Epithelial cell of proximal tubule (primary cell): Measurements from ENCODE around the gene TUBB4A. TPM values are rescaled to one million over a fixed set of nuclear protein-coding genes. Genes with fewer than 3 reads are reported as not detected.

Source experiments
- DNase-seq: peaks from one replicate; pipeline ENCODE4 v3.0.0-alpha.2; 2011; ENCODE audit warnings: low read depth
- H3K4me3 ChIP-seq: 2 replicates; pipeline ENCODE4 v1.5.1; 2011; ENCODE audit warnings: low read depth, mild to moderate bottlenecking, low read length
- CTCF ChIP-seq: conservative IDR thresholded peaks from 2 replicates; pipeline ENCODE4 v1.5.1; 2012; ENCODE audit warnings: low read depth, mild to moderate bottlenecking, low read length
- total RNA-seq: library from RNA; depleted of rRNA; stranded (reverse); fragments of >200 nt; gene quantifications from 2 replicates; pipeline ENCODE4 v1.2.3, GENCODE V29; 2015

Gene TUBB4A
- total RNA-seq, 1 donor from 2014 or later, result 3.1 TPM

- no peak for DNase-seq
- no peak overlapping the region for H3K4me3 ChIP-seq
- TF ChIP-seq CTCF, result no peak
Observed at GRCh38 chr19:6490134-6490533, 12.0 kb downstream of the TUBB4A start.

- TF ChIP-seq CTCF, result no peak
- no peak for DNase-seq
- no peak overlapping the region for H3K4me3 ChIP-seq
Observed at GRCh38 chr19:6489278-6490061, 12.6 kb downstream of the TUBB4A start.

- H3K4me3 ChIP-seq, result no peak overlapping the region
- TF ChIP-seq CTCF, result no peak
- no peak for DNase-seq
Observed at GRCh38 chr19:6484831-6485230, 17.3 kb downstream of the TUBB4A start.

- H3K4me3 ChIP-seq, result no peak overlapping the region
- no peak for TF ChIP-seq CTCF
- DNase-seq, result no peak
Observed at GRCh38 chr19:6484230-6484629, 17.9 kb downstream of the TUBB4A start.

GRCh38 chr19:6483235-6483634, 18.9 kb downstream of the TUBB4A start:
- TF ChIP-seq CTCF, result no peak
- DNase-seq, result no peak
- no peak overlapping the region for H3K4me3 ChIP-seq

- no peak for TF ChIP-seq CTCF
- no peak overlapping the region for H3K4me3 ChIP-seq
- no peak for DNase-seq
Observed at GRCh38 chr19:6482343-6482686, 19.8 kb downstream of the TUBB4A start.
